ENCODE results near the gene NCOA1.

- TF ChIP-seq TAF1 (IDR thresholded peaks at IDR 0.05; ENCODE audit: low read depth, low read length) (peak; percentile 96), SPI1 (IDR thresholded peaks at IDR 0.05; ENCODE audit: low read depth, low read length) (peak; percentile 84), POLR2AphosphoS5 (IDR thresholded peaks at IDR 0.05; ENCODE audit: low read depth, low read length) (peak; percentile 75), POLR2A (IDR thresholded peaks at IDR 0.05; ENCODE audit: low read depth, low read length) (peak; percentile 87), POU2F2 (IDR thresholded peaks at IDR 0.05; ENCODE audit: low read depth, low read length) (peak; percentile 53; the same call in 1 of the 2 replicates), PAX5 (IDR thresholded peaks at IDR 0.05; ENCODE audit: insufficient read depth, low read length, severe bottlenecking) (no peak)
These were observed 302.1 kb downstream of the NCOA1 start, which contains the start of the genes CENPO and PTRHD1 for GRCh38 chr2:24792874-24793760.

All from GM12891 (cell line).